BLaER1 (cell line): Measurements from ENCODE around the gene PTPN1.
"Not testable (repeated sequence)": the region's sequence is repeated elsewhere in the genome, so short reads cannot be mapped to it uniquely, and the experiment has no call there.

Experiments used
- H3K27ac ChIP-seq: shearing (Covaris generic); formaldehyde crosslinking; 2 replicates; pipeline ENCODE4 v1.8.1; 2022
- H3K27me3 ChIP-seq: shearing (Covaris generic); formaldehyde crosslinking; 2 replicates; pipeline ENCODE4 v1.8.1; 2022
- H3K36me3 ChIP-seq: shearing (Covaris generic); formaldehyde crosslinking; 2 replicates; pipeline ENCODE4 v1.8.1; 2022
- H3K4me1 ChIP-seq: shearing (Covaris generic); formaldehyde crosslinking; 2 replicates; pipeline ENCODE4 v1.8.1; 2022
- H3K4me2 ChIP-seq: shearing (Covaris generic); formaldehyde crosslinking; 2 replicates; pipeline ENCODE4 v1.8.1; 2022
- H3K4me3 ChIP-seq: shearing (Covaris generic); formaldehyde crosslinking; 2 replicates; pipeline ENCODE4 v1.8.1; 2022
- H3K9ac ChIP-seq: shearing (Covaris generic); formaldehyde crosslinking; 2 replicates; pipeline ENCODE4 v1.8.1; 2022
- H3K9me3 ChIP-seq: shearing (Covaris generic); formaldehyde crosslinking; 2 replicates; pipeline ENCODE4 v1.8.1; 2022
- H4K20me1 ChIP-seq: shearing (Covaris generic); formaldehyde crosslinking; 2 replicates; pipeline ENCODE4 v1.8.1; 2022
- Cebpa-rat ChIP-seq: shearing (Covaris generic); IDR thresholded peaks from 2 replicates; pipeline ENCODE4 v1.8.1; 2022

PTPN1 gene

DNA sequence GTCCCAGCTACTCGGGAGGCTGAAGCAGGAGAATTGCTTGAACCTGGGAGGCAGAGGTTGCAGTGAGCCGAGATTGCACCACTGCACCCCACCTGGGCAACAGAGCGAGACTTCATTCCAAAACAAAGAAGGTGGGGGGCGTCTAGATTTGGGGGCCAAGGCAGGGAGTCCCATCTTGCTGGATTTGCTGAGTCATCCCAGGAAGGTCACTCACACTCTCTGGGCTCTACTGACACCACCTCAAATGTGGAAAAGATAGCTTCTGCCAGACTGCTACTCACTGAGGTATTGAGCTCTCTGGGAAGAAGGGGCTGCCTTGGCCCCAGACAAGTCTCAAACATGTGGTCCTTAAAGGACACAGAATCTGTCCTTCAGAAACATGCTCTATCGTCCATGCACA, 106.8 kb downstream of the PTPN1 start:
- Histone ChIP-seq H3K9ac (no peak overlapping the region), H3K9me3 (peaks cover 15% of the 10 kb centered on the region), H3K4me2 (no peak overlapping the region), H3K27ac (no peak overlapping the region), H3K36me3 (no peaks in the 10 kb centered on the region), H3K27me3 (no peaks in the 10 kb centered on the region), H3K4me3 (no peak overlapping the region), H4K20me1 (no peaks in the 10 kb centered on the region), H3K4me1 (no peaks in the 10 kb centered on the region)
- no peak for TF ChIP-seq Cebpa-rat

- no peak overlapping the region for H3K4me2 ChIP-seq
- H4K20me1 ChIP-seq, result no peaks in the 10 kb centered on the region
- H3K9ac ChIP-seq, result no peak overlapping the region
- no peaks in the 10 kb centered on the region for H3K4me1 ChIP-seq
- H3K27me3 ChIP-seq, result no peaks in the 10 kb centered on the region
- TF ChIP-seq Cebpa-rat, result no peak
- no peak overlapping the region for H3K27ac ChIP-seq
- no peak overlapping the region for H3K4me3 ChIP-seq
- peaks cover 15% of the 10 kb centered on the region for H3K9me3 ChIP-seq
- H3K36me3 ChIP-seq, result no peaks in the 10 kb centered on the region
These were observed 108.4 kb downstream of the PTPN1 start for GRCh38 chr20:50618537-50618936.

DNA sequence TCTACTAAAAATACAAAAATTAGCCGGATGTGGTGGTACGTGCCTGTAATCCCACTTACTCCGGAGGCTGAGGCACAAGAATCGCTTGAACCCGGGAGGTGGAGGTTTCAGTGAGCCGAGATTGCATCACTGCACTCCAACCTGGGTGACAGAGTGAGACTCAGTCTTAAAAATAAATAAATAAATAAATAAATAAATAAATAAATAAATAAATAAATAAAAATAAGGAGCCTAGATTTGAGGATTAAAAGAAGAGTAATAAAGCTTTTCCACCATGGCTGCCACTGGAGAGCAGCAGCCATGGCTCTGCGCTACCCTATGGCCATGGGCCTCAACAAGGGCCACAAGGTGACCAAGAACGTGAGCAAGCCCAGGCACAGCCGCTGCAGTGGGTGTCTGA, 110.3 kb downstream of the PTPN1 start:
- Histone ChIP-seq H3K4me1 (peaks cover 16% of the 10 kb centered on the region), H3K9me3 (peaks cover 15% of the 10 kb centered on the region)
- H3K36me3 ChIP-seq, H3K4me2 ChIP-seq, H4K20me1 ChIP-seq, H3K27me3 ChIP-seq, H3K4me3 ChIP-seq, H3K9ac ChIP-seq, H3K27ac ChIP-seq: not testable (repeated sequence)

GRCh38 chr20:50621068-50621665, 111.0 kb downstream of the PTPN1 start:
- Histone ChIP-seq H3K27ac (no peak overlapping the region), H3K36me3 (no peaks in the 10 kb centered on the region), H3K4me1 (peaks cover 23% of the 10 kb centered on the region), H3K9me3 (peaks cover 15% of the 10 kb centered on the region), H3K4me2 (no peak overlapping the region), H4K20me1 (no peaks in the 10 kb centered on the region), H3K27me3 (no peaks in the 10 kb centered on the region), H3K9ac (no peak overlapping the region), H3K4me3 (no peak overlapping the region)
- no peak for TF ChIP-seq Cebpa-rat

DNA sequence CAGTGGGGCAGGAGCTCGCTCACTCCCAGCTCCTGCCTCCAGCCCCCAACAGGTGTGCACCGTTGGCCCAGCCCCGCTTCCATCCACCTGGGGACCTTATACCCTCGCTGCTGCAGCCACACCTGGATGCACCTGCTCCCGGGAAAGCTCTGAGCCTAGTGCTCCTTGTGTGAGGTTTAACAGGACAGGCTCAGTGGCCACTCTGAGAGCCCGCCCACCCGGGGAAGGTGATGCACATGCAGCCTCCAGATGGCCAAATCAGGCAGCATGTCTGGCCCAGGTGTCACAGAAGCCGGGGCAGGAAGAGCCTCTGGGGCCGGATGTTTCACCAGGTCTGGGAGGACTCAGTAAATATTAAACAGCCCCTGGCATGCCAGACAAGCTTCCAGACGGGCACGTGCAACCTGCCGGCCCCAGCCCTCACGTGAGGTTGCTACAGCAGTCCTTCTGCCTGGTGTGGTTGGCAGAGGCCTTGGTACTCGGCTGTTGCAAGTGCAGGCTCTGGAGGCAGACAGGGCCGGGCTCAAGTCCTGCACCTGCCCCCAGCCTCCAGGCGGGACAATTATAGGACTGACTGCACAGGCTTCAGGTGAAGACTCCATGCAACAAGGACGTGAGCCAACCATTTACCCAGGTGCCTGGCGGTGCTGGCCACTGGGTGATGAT, 114.3 kb downstream of the PTPN1 start:
- Histone ChIP-seq H3K9ac (no peak overlapping the region), H3K4me2 (peak overlapping the region; percentile 99), H3K36me3 (no peaks in the 10 kb centered on the region), H3K9me3 (peaks cover 15% of the 10 kb centered on the region), H4K20me1 (no peaks in the 10 kb centered on the region), H3K27me3 (no peaks in the 10 kb centered on the region), H3K27ac (peak overlapping the region; percentile 30; the same call in 1 of the 2 replicates), H3K4me1 (peaks cover 57% of the 10 kb centered on the region), H3K4me3 (no peak overlapping the region)
- TF ChIP-seq Cebpa-rat, result no peak

DNA sequence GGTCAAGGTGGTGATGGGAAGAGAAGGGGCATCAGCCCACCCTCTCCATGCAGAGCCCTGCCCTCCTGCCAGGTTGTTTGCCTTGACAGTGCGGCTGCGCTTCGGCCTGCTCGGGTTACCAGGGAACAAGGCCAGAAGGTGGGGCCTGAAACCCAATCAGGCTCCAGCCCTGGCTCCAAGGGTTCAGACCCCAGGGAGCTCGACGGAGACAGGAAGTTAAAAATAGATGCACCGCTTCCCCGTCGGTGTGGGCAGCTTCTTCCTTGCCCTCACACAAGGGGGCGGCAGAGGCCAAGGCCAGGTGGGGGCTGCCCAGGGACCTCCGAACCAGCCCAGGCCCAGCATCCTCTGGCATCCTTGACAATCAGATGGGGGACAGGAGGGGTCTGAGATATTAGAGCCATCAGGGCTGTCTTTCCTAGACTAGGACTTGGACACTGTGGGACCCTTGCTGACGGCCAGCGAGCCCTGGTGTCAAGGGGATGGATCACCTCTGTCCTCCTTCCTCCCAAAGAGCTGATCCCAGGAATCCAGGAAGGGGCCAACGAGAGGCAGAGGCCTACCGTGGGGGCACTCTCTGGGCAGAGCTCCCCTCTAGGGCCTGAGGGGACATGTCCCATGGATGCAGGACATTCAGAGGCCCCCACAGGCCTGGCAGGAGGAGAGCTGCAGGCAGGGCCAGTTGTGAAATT, 115.9 kb downstream of the PTPN1 start:
- TF ChIP-seq Cebpa-rat, result no peak
- H3K9ac ChIP-seq, result no peak overlapping the region
- H4K20me1 ChIP-seq, result no peaks in the 10 kb centered on the region
- peak overlapping the region; percentile 70 for H3K27ac ChIP-seq
- no peaks in the 10 kb centered on the region for H3K27me3 ChIP-seq
- H3K36me3 ChIP-seq, result no peaks in the 10 kb centered on the region; the same call in 1 of the 2 replicates
- H3K4me2 ChIP-seq, result peak overlapping the region; percentile 99
- peaks cover 5% of the 10 kb centered on the region for H3K9me3 ChIP-seq
- H3K4me3 ChIP-seq, result no peak overlapping the region
- peaks cover 73% of the 10 kb centered on the region for H3K4me1 ChIP-seq

DNA sequence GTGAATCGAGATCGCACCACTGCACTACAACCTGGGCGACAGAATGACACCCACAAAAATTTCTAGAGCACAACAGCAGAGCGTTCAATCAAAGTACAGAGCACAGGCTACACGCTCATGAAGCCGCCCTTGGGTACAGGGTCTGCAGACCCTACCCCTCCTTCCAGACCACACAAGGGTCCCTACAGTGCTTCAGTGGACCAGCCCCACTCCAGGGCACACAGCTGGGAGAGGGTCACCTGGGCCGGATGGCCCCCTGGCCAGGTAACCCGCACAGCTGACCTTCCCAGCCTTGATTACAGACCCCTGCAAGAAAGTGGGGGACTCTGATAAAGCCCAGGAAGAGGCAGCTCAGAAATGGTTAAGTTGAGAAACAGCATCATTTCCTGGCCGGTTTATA, 117.6 kb downstream of the PTPN1 start:
- no peaks in the 10 kb centered on the region for H3K27me3 ChIP-seq
- H4K20me1 ChIP-seq, result no peaks in the 10 kb centered on the region
- peaks cover 89% of the 10 kb centered on the region for H3K4me1 ChIP-seq
- no peaks in the 10 kb centered on the region for H3K9me3 ChIP-seq
- H3K4me2 ChIP-seq, result peak overlapping the region; percentile 99
- H3K9ac ChIP-seq, result peak overlapping the region; percentile 74
- TF ChIP-seq Cebpa-rat, result no peak
- H3K36me3 ChIP-seq, result no peaks in the 10 kb centered on the region; the same call in 1 of the 2 replicates
- H3K4me3 ChIP-seq, result no peak overlapping the region
- H3K27ac ChIP-seq, result peak overlapping the region; percentile 95

DNA sequence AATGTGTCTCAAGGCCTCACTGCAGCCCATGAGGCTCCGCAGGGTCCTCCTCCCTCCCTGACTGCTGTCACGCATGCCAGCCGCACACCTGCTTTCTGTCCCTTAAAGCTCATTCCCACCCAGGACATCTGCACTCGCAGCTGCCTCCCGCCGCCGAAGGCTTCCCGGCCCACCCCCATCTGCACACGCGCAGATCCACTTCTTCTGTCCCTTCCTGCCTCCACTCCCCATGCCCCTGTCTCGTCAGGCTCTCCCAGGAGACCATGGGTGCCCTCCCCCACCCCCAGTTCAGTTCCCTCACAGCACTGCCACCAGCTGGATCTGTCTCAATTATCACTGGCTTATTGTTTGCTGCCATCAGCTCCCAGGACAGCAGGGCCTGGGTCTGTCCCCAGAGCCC, 118.1 kb downstream of the PTPN1 start:
- no peaks in the 10 kb centered on the region for H3K9me3 ChIP-seq
- no peaks in the 10 kb centered on the region for H4K20me1 ChIP-seq
- H3K9ac ChIP-seq, result peak overlapping the region; percentile 74
- peaks cover 95% of the 10 kb centered on the region for H3K4me1 ChIP-seq
- peak overlapping the region; percentile 65 for H3K4me3 ChIP-seq
- no peaks in the 10 kb centered on the region; the same call in 1 of the 2 replicates for H3K36me3 ChIP-seq
- H3K27me3 ChIP-seq, result no peaks in the 10 kb centered on the region
- no peak for TF ChIP-seq Cebpa-rat
- H3K27ac ChIP-seq, result peak overlapping the region; percentile 95
- peak overlapping the region; percentile 99 for H3K4me2 ChIP-seq

DNA sequence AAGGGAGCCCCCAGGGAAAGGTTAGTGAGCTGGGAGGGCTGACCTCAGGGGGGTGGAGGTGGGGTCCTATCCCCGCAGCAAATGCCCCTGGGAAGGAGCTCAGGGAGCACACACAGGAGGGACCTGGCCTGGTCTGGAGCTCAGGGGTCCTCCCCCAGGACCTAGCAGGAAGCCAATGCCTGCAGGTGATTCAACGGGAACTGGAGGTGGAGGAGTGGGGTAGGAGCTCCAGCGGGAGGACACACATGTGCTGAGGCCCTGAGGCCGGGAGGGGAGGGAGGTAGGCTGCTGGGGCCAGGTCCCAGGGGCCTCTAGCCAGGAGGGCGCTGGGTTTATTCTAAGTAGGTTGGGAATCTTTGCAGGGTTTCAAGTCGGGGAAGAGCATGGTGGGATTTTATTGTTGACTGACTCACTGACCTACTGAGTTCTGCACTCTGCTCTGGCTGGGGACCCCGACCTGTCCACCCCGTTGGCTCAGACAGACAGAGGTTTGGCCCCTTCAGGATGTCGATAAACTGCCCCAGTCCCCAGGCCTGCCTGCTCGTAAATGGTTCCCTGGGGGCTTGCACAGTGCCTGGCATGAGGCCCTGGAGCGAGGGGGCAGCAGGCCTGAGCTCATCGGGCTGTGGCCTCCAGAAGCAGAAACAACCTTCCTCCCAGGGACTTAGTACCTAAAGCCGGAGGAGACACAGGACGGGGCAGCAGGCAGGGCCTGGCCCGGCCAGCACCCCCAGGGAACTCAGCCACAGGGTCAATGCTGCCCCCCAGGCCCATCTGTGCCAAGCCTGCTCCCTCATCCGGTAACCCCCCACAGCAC, 118.9 kb downstream of the PTPN1 start:
- Histone ChIP-seq H3K4me2 (peak overlapping the region; percentile 99), H3K27me3 (no peaks in the 10 kb centered on the region), H3K4me1 (peaks cover 96% of the 10 kb centered on the region), H3K9me3 (no peaks in the 10 kb centered on the region), H3K9ac (peak overlapping the region; percentile 74), H3K27ac (peak overlapping the region; percentile 95), H4K20me1 (no peaks in the 10 kb centered on the region), H3K36me3 (no peaks in the 10 kb centered on the region; the same call in 1 of the 2 replicates), H3K4me3 (peak overlapping the region; percentile 65)
- no peak for TF ChIP-seq Cebpa-rat
